Measurements from ENCODE around the gene PCDHGB3. TPM values are rescaled to one million over a fixed set of nuclear protein-coding genes. Genes with fewer than 3 reads are reported as not detected.
"Not testable (repeated sequence)": the region's sequence is repeated elsewhere in the genome, so short reads cannot be mapped to it uniquely, and the experiment has no call there.

PCDHGB3 gene
- polyA plus RNA-seq, 2 of the 4 experiments (the other 2 are of a cell fraction) = 0.28 to 1.2 TPM

- DNase-seq (ENCODE audit: low read depth in 1 of 2, low spot score in 1 of 2) (no peak), FAIRE-seq (no peak), ATAC-seq (no peak)
- Histone ChIP-seq H3K4me2 (no peak within 1 kb of the TSS), H3K4me3 (no peak within 1 kb of the TSS), H3K9me3 (peaks cover 75% of the 10 kb centered on the region), H3K4me1 (no peaks in the 10 kb centered on the region), H3K27ac (no peak within 1 kb of the TSS)
- CTCF ChIA-PET = interaction anchor here (0.7 to 1.2 kb wide), 3 partner anchors 15 to 155 kb away, joined by 3 to 4 read pairs (median 3); partner anchors contain the start of genes PCDHGB3 and PCDHGB7
- WGBS (ENCODE audit: missing lambda C conversion rate) = 72% methylated on average over 27 of the region's 27 CpGs
- POLR2A ChIA-PET = no interaction called here
- no peak for TF ChIP-seq FOXS1 (CRISPR knock-in tag; IDR thresholded peaks at IDR 0.05)
- TF ChIP-seq ZSCAN20 (CRISPR knock-in tag; IDR thresholded peaks at IDR 0.05) = no peak
- no peak for TF ChIP-seq SREBF2 (IDR thresholded peaks at IDR 0.05)
- TF ChIP-seq RNF2 (IDR thresholded peaks at IDR 0.05; ENCODE audit: borderline replicate concordance, low read depth) = no peak
- no peak for TF ChIP-seq ZC3H11A (IDR thresholded peaks at IDR 0.05)
- no peak for TF ChIP-seq EHF (CRISPR knock-in tag; IDR thresholded peaks at IDR 0.05)
- no peak for TF ChIP-seq ESRRA (IDR thresholded peaks at IDR 0.05; ENCODE audit: borderline replicate concordance, low read length)
- no peak for TF ChIP-seq TP53 (CRISPR knock-in tag; IDR thresholded peaks at IDR 0.05)
- TF ChIP-seq, protein P1, sequence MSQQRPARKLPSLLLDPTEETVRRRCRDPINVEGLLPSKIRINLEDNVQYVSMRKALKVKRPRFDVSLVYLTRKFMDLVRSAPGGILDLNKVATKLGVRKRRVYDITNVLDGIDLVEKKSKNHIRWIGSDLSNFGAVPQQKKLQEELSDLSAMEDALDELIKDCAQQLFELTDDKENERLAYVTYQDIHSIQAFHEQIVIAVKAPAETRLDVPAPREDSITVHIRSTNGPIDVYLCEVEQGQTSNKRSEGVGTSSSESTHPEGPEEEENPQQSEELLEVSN (IDR thresholded peaks at IDR 0.05; ENCODE audit: borderline replicate concordance, low read depth) = no peak
- no peak for TF ChIP-seq FOSL2 (IDR thresholded peaks at IDR 0.05)
- no peak for TF ChIP-seq FOSL2 (CRISPR knock-in tag; IDR thresholded peaks at IDR 0.05)
Measured at GRCh38 chr5:141402553-141403243, 32.7 kb downstream of the PCDHGB3 start, which contains the start of gene PCDHGA9. TSS of gene PCDHGA9 (plus strand) at chr5:141402778. CDS start at chr5:141402953, 175 bp downstream.

DNA sequence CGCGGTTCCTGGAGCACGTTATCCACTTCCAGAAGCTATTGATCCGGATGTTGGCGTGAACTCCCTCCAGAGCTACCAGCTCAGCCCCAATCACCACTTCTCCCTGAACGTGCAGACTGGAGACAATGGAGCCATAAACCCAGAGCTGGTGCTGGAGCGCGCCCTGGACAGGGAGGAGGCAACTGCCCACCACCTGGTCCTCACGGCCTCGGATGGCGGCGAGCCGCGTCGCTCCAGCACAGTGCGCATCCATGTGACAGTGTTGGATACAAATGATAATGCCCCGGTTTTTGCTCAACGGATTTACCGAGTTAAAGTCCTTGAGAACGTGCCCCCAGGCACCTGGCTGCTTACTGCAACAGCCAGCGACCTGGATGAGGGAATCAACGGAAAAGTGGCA is 33.3 kb downstream of the PCDHGB3 start:
- Histone ChIP-seq H3K4me1 (no peaks in the 10 kb centered on the region), H3K4me3 (no peak overlapping the region), H3K27ac (no peak overlapping the region), H3K4me2 (no peak overlapping the region), H3K9me3 (peaks cover 76% of the 10 kb centered on the region)
- ChIA-PET CTCF (interaction anchor here (0.7 to 1.7 kb wide), 5 partner anchors 15 to 647 kb away, joined by 3 to 4 read pairs (median 3); partner anchors contain the start of genes PCDHGB3 and PCDHGB7), POLR2A (no interaction called here)
- FAIRE-seq = no peak
- WGBS (ENCODE audit: missing lambda C conversion rate) = 70% methylated on average over 22 of the region's 22 CpGs
- DNase-seq (ENCODE audit: low read depth in 1 of 2, low spot score in 1 of 2) = no peak
- ATAC-seq = no peak
- TF ChIP-seq GATA3 (IDR thresholded peaks at IDR 0.05; ENCODE audit: borderline replicate concordance) = no peak
- no peak for TF ChIP-seq JUN (IDR thresholded peaks at IDR 0.05)
- no peak for TF ChIP-seq POLR2AphosphoS2 (conservative IDR thresholded peaks at IDR 0.05; ENCODE audit: low read length)
- no peak for TF ChIP-seq RCOR1 (IDR thresholded peaks at IDR 0.05; ENCODE audit: low read depth, low read length)

GRCh38 chr5:141407790-141408505 is 37.9 kb downstream of the PCDHGB3 start, which contains the start of gene PCDHGB6:
TSS of gene PCDHGB6 (plus strand) at chr5:141408021. CDS start at chr5:141408203, 182 bp downstream.
- H3K9me3 ChIP-seq = peaks cover 60% of the 10 kb centered on the region
- H3K4me1 ChIP-seq, H3K27ac ChIP-seq, H3K4me3 ChIP-seq, H3K4me2 ChIP-seq, POLR2A ChIA-PET, FAIRE-seq: not testable (repeated sequence)
- peak in 1 of 2 experiments; percentile 80; a peak in 3 of 6 replicates for ATAC-seq
- TF ChIP-seq RAD21 (conservative IDR thresholded peaks at IDR 0.05 in 1 of 2, IDR thresholded peaks at IDR 0.05 in 1 of 2) = peak in 1 of 2 experiments; percentile 27; a peak in 2 of 5 replicates
- WGBS (ENCODE audit: missing lambda C conversion rate) = 61% methylated on average over 35 of the region's 51 CpGs
- CTCF ChIA-PET = interaction anchor here (1.3 to 1.5 kb wide), 3 partner anchors 9 to 156 kb away, joined by 4 to 5 read pairs (median 4); partner anchors contain the start of gene PCDHGA11
- peak in 1 of 2 experiments; percentile 13 for DNase-seq (ENCODE audit: low read depth in 1 of 2, low spot score in 1 of 2)

- WGBS (ENCODE audit: missing lambda C conversion rate) = 87% methylated on average over 61 of the region's 64 CpGs
- POLR2A ChIA-PET = no interaction called here
- DNase-seq (ENCODE audit: low read depth in 1 of 2, low spot score in 1 of 2) (no peak), ATAC-seq (no peak), FAIRE-seq (no peak)
- Histone ChIP-seq H3K9me3 (peaks cover 50% of the 10 kb centered on the region), H3K27ac (no peak overlapping the region), H3K4me3 (no peak overlapping the region), H3K4me1 (no peaks in the 10 kb centered on the region), H3K4me2 (no peak overlapping the region)
- CTCF ChIA-PET = no interaction called here
- TF ChIP-seq CEBPB (IDR thresholded peaks at IDR 0.05) = no peak
- TF ChIP-seq FOSL2 (IDR thresholded peaks at IDR 0.05) = no peak
- no peak for TF ChIP-seq FOSL2 (CRISPR knock-in tag; IDR thresholded peaks at IDR 0.05)
- TF ChIP-seq KDM1A (IDR thresholded peaks at IDR 0.05; ENCODE audit: low read depth) = no peak
- no peak for TF ChIP-seq MAFK (IDR thresholded peaks at IDR 0.05; ENCODE audit: partially characterized antibody)
- no peak for TF ChIP-seq TP53 (CRISPR knock-in tag; IDR thresholded peaks at IDR 0.05)
- TF ChIP-seq ELK1 (IDR thresholded peaks at IDR 0.05; ENCODE audit: low read depth, low read length) = no peak
- no peak for TF ChIP-seq CTCF (IDR thresholded peaks at IDR 0.05)
- TF ChIP-seq FOSB (CRISPR knock-in tag; IDR thresholded peaks at IDR 0.05) = no peak
- no peak for TF ChIP-seq JUNB (IDR thresholded peaks at IDR 0.05)
- TF ChIP-seq RARB (CRISPR knock-in tag; IDR thresholded peaks at IDR 0.05) = no peak
- TF ChIP-seq HOXB5 (CRISPR knock-in tag; IDR thresholded peaks at IDR 0.05) = no peak
Measured at GRCh38 chr5:141409598-141410306, 39.7 kb downstream of the PCDHGB3 start.
